Measurements from ENCODE around the gene HCFC2. TPM values are rescaled to one million over a fixed set of nuclear protein-coding genes. Genes with fewer than 3 reads are reported as not detected.
"Not testable (repeated sequence)": the region's sequence is repeated elsewhere in the genome, so short reads cannot be mapped to it uniquely, and the experiment has no call there.

Gene HCFC2
- total and polyA plus RNA-seq, 2 of the 8 experiments (the other 6 are each of a cell fraction or from before 2014, with no cell fraction given), result 0.62 to 1.8 TPM

- TF ChIP-seq ZNF274 (IDR thresholded peaks at IDR 0.05; ENCODE audit: borderline replicate concordance, extremely low read depth, low read length) (no peak), JUND (IDR thresholded peaks at IDR 0.05; ENCODE audit: low read length) (no peak), RNF2 (IDR thresholded peaks at IDR 0.05; ENCODE audit: borderline replicate concordance, low read depth, low read length, missing control alignments, poor library complexity, severe bottlenecking) (no peak), CHD2 (IDR thresholded peaks at IDR 0.05; ENCODE audit: low read length) (no peak)
These were observed at the start of gene HCFC2 (continued) for GRCh38 chr12:104064031-104064841.

GRCh38 chr12:104021862-104022261 lies 42.5 kb upstream of the HCFC2 start:
- H4K8ac ChIP-seq (ENCODE audit: extremely low read depth, insufficient read depth, low read length); H3K23ac ChIP-seq (ENCODE audit: insufficient read length); H3K9me3 ChIP-seq (ENCODE audit: insufficient read depth in 2 of 2, low read depth in 1 of 2, low read length in 1 of 2); H3K27ac ChIP-seq (ENCODE audit: low read depth, low read length); H3K79me1 ChIP-seq (ENCODE audit: low read depth, low read length); H3K56ac ChIP-seq (replicated peaks; ENCODE audit: insufficient read length, low read depth, low read length); H2BK12ac ChIP-seq (ENCODE audit: low read depth, low read length); POLR2A ChIA-PET (ENCODE audit: partially characterized antibody); H2BK20ac ChIP-seq (ENCODE audit: low read length); H3K4me3 ChIP-seq (ENCODE audit: extremely low read depth in 1 of 4, insufficient read depth in 2 of 4, low read depth in 3 of 4, low read length in 4 of 4); H3K36me3 ChIP-seq (ENCODE audit: control insufficient read depth in 2 of 4, insufficient read depth in 4 of 4, low read length in 3 of 4); H4K20me1 ChIP-seq (replicated peaks in 1 of 2; ENCODE audit: control insufficient read depth in 1 of 2, insufficient read depth in 2 of 2, low read length in 2 of 2); H2BK120ac ChIP-seq (replicated peaks; ENCODE audit: low read depth, low read length); H2AK5ac ChIP-seq (ENCODE audit: low read depth, low read length); H2AFZ ChIP-seq (ENCODE audit: low read length); H3K23me2 ChIP-seq (ENCODE audit: low read depth, low read length); H4K5ac ChIP-seq (ENCODE audit: insufficient read length, low read depth, low read length); H3K18ac ChIP-seq (ENCODE audit: extremely low read depth, low read length); FAIRE-seq; CTCF ChIA-PET (ENCODE audit: partially characterized antibody); H4K91ac ChIP-seq (replicated peaks; ENCODE audit: insufficient read length, low read length); H3K4me2 ChIP-seq (ENCODE audit: insufficient read depth in 1 of 2, low read depth in 2 of 2, low read length in 2 of 2); DNase-seq (ENCODE audit: low read depth in 1 of 2, low spot score in 2 of 2); H3K9ac ChIP-seq (replicated peaks in 1 of 4; ENCODE audit: extremely low read depth in 1 of 4, low read depth in 3 of 4, low read length in 3 of 4); H2BK15ac ChIP-seq (ENCODE audit: low read length); H3K27me3 ChIP-seq (replicated peaks in 1 of 4; ENCODE audit: control insufficient read depth in 3 of 4, extremely low read depth in 1 of 4, insufficient read depth in 3 of 4, low read length in 3 of 4); H3K14ac ChIP-seq (ENCODE audit: insufficient read length); H3K4ac ChIP-seq (replicated peaks; ENCODE audit: insufficient read length, low read depth, low read length); H3K79me2 ChIP-seq (ENCODE audit: control insufficient read depth in 1 of 2, insufficient read depth in 2 of 2, low read length in 2 of 2); H2BK5ac ChIP-seq (ENCODE audit: low read depth, low read length); H3K4me1 ChIP-seq (replicated peaks in 1 of 4; ENCODE audit: control insufficient read depth in 3 of 4, insufficient read depth in 4 of 4, low read length in 3 of 4): not testable (repeated sequence)
- WGBS, 2 experiments (ENCODE audit: extremely low coverage in 1 of 2, insufficient coverage in 1 of 2, insufficient read length in 1 of 2, insufficient replicate concordance in 2 of 2, low coverage in 1 of 2, low lambda C conversion rate in 2 of 2, missing lambda C conversion rate in 1 of 2), result 82% methylated on average over 1 of the region's 1 CpG; no CpG with 5 or more reads in 1 of the 2 experiments

Data from H1 (cell line).